Hepatocyte (in vitro differentiated cells): ENCODE measurements around the gene CHAF1A. TPM values are rescaled to one million over a fixed set of nuclear protein-coding genes. Genes with fewer than 3 reads are reported as not detected.

Source experiments
- DNase-seq: peaks from one replicate; pipeline ENCODE4 v3.0.0-alpha.2; 2016; ENCODE audit warnings: low spot score
- H2AFZ ChIP-seq: fragments of 200-600 bp; sonication (generic); 2 replicates; pipeline ENCODE4 v1.6.0; 2016; ENCODE audit warnings: antibody characterized with exemption, mild to moderate bottlenecking
- H3K27ac ChIP-seq: fragments of 200-600 bp; sonication (generic); 2 replicates; pipeline ENCODE4 v1.5.1; 2016; ENCODE audit warnings: mild to moderate bottlenecking
- H3K27me3 ChIP-seq: fragments of 200-600 bp; sonication (generic); 2 replicates; pipeline ENCODE4 v1.6.1; 2016
- H3K36me3 ChIP-seq: fragments of 200-600 bp; sonication (generic); replicated peaks from 2 replicates; pipeline ENCODE4 v1.5.1; 2016; ENCODE audit warnings: low read depth; ENCODE audit not compliant: insufficient read depth
- H3K4me1 ChIP-seq: fragments of 200-600 bp; sonication (generic); 2 replicates; pipeline ENCODE4 v1.5.1; 2016; ENCODE audit warnings: mild to moderate bottlenecking, moderate library complexity; ENCODE audit not compliant: insufficient read depth
- H3K4me2 ChIP-seq: fragments of 200-600 bp; sonication (generic); 2 replicates; pipeline ENCODE4 v1.6.0; 2016
- H3K4me3 ChIP-seq: fragments of 200-600 bp; sonication (generic); 2 replicates; pipeline ENCODE4 v1.5.1; 2016; ENCODE audit warnings: mild to moderate bottlenecking
- H3K79me2 ChIP-seq: fragments of 200-600 bp; sonication (generic); 2 replicates; pipeline ENCODE4 v1.6.0; 2017; ENCODE audit warnings: mild to moderate bottlenecking
- H3K9me2 ChIP-seq: fragments of 200-600 bp; sonication (generic); replicated peaks from 2 replicates; pipeline ENCODE4 v1.6.0; 2017; ENCODE audit warnings: mild to moderate bottlenecking; ENCODE audit not compliant: insufficient read depth
- H3K9me3 ChIP-seq: fragments of 200-600 bp; sonication (generic); 2 replicates; pipeline ENCODE4 v1.5.1; 2016; ENCODE audit warnings: low read depth, mild to moderate bottlenecking
- H4K20me1 ChIP-seq: fragments of 200-600 bp; sonication (generic); 2 replicates; pipeline ENCODE4 v1.6.0; 2016; ENCODE audit warnings: mild to moderate bottlenecking; ENCODE audit not compliant: insufficient read depth, poor library complexity, severe bottlenecking
- CTCF ChIP-seq: fragments of 200-600 bp; sonication (generic); IDR thresholded peaks from 2 replicates; pipeline ENCODE4 v1.5.1; 2016; ENCODE audit warnings: antibody characterized with exemption, mild to moderate bottlenecking; ENCODE audit not compliant: poor library complexity
- EZH2 ChIP-seq: fragments of 200-600 bp; sonication (generic); IDR thresholded peaks from 2 replicates; pipeline ENCODE4 v1.6.1; 2016; ENCODE audit warnings: antibody characterized with exemption, mild to moderate bottlenecking, borderline replicate concordance
- EZH2phosphoT487 ChIP-seq: fragments of 200-600 bp; sonication (generic); IDR thresholded peaks from one replicate; pipeline ENCODE4 v1.6.1; 2018; ENCODE audit warnings: antibody characterized with exemption, mild to moderate bottlenecking, low read depth, moderate library complexity; ENCODE audit not compliant: unreplicated experiment, severe bottlenecking
- WGBS: methylation state at CpG from one replicate; pipeline ENCODE4 v1.1.6; 2016; ENCODE audit warnings: low lambda C conversion rate; ENCODE audit errors: missing lambda C conversion rate; 5-methylcytosine and 5-hydroxymethylcytosine counted together
- polyA plus RNA-seq: library from polyadenylated mRNA; unstranded; fragments of >200 nt; fragmentation: Nextera tagmentation; extraction: Ambion mirVana; gene quantifications from 2 replicates; pipeline ENCODE4 v1.2.1, GENCODE V29; 2016
- total RNA-seq: library from RNA; depleted of rRNA; stranded (reverse); fragments of >200 nt; gene quantifications from 2 replicates; pipeline ENCODE4 v1.2.3, GENCODE V29; 2014

The CHAF1A gene
- total and polyA plus RNA-seq, 2 experiments from 2014 or later: 6.2 to 6.5 TPM

GRCh38 chr19:4423416-4424126, 21.1 kb downstream of the CHAF1A start:
- Histone ChIP-seq H3K9me2 (no peaks in the 10 kb centered on the region), H2AFZ (no peak overlapping the region), H3K27me3 (no peaks in the 10 kb centered on the region), H4K20me1 (no peaks in the 10 kb centered on the region), H3K4me2 (no peak overlapping the region), H3K9me3 (no peaks in the 10 kb centered on the region), H3K79me2 (no peaks in the 10 kb centered on the region), H3K4me1 (no peaks in the 10 kb centered on the region), H3K27ac (no peak overlapping the region), H3K4me3 (no peak overlapping the region), H3K36me3 (no peaks in the 10 kb centered on the region)
- 99% methylated on average over 16 of the region's 16 CpGs for WGBS
- TF ChIP-seq EZH2phosphoT487 (no peak), CTCF (no peak), EZH2 (no peak)
- DNase-seq: no peak

GRCh38 chr19:4425537-4425936, 23.1 kb downstream of the CHAF1A start:
- Histone ChIP-seq H3K4me1 (no peaks in the 10 kb centered on the region), H3K4me3 (no peak overlapping the region), H2AFZ (no peak overlapping the region), H3K79me2 (no peaks in the 10 kb centered on the region), H4K20me1 (no peaks in the 10 kb centered on the region), H3K27me3 (no peaks in the 10 kb centered on the region), H3K4me2 (no peak overlapping the region), H3K9me3 (no peaks in the 10 kb centered on the region), H3K9me2 (no peaks in the 10 kb centered on the region), H3K27ac (no peak overlapping the region), H3K36me3 (no peaks in the 10 kb centered on the region)
- no peak for DNase-seq
- WGBS: 95% methylated on average over 6 of the region's 6 CpGs
- no peak for TF ChIP-seq EZH2phosphoT487
- no peak for TF ChIP-seq EZH2
- no peak for TF ChIP-seq CTCF

GRCh38 chr19:4428326-4428975, 26.0 kb downstream of the CHAF1A start:
- TF ChIP-seq CTCF: no peak
- TF ChIP-seq EZH2phosphoT487: no peak
- TF ChIP-seq EZH2: no peak
- H3K9me2 ChIP-seq: no peaks in the 10 kb centered on the region
- no peaks in the 10 kb centered on the region for H3K36me3 ChIP-seq
- H2AFZ ChIP-seq: no peak overlapping the region
- H3K27me3 ChIP-seq: no peaks in the 10 kb centered on the region
- no peaks in the 10 kb centered on the region for H3K4me1 ChIP-seq
- no peak overlapping the region for H3K27ac ChIP-seq
- WGBS: 96% methylated on average over 20 of the region's 20 CpGs
- no peaks in the 10 kb centered on the region for H3K9me3 ChIP-seq
- H3K4me2 ChIP-seq: no peak overlapping the region
- H4K20me1 ChIP-seq: no peaks in the 10 kb centered on the region
- no peaks in the 10 kb centered on the region for H3K79me2 ChIP-seq
- no peak overlapping the region for H3K4me3 ChIP-seq
- no peak for DNase-seq
